Liver (tissue), 9 donors: ENCODE data around the gene DCX. TPM values are rescaled to one million over a fixed set of nuclear protein-coding genes. Genes with fewer than 3 reads are reported as not detected.

Experiments
- DNase-seq: peaks from one replicate; pipeline ENCODE4 v3.0.0-alpha.2; 2017; ENCODE audit warnings: low spot score
- H3K27ac ChIP-seq, 2 donors: one replicate each; pipeline ENCODE4 v1.7.0; 2013; ENCODE audit warnings: inconsistent platforms in 2 of 2, low read length in 2 of 2, control low read depth in 1 of 2, low read depth in 1 of 2, mild to moderate bottlenecking in 1 of 2
- H3K27me3 ChIP-seq, 4 donors: one replicate each; pipeline versions ENCODE4 v1.6.1 to v1.7.0; 2013; ENCODE audit warnings: low read length in 3 of 4, inconsistent platforms in 1 of 4, mild to moderate bottlenecking in 1 of 4, moderate library complexity in 1 of 4; ENCODE audit not compliant: control insufficient read depth in 4 of 4, insufficient read depth in 4 of 4
- H3K36me3 ChIP-seq, 4 donors: one replicate each; pipeline versions ENCODE4 v1.6.1 to v1.7.0; 2013; ENCODE audit warnings: low read length in 3 of 4, mild to moderate bottlenecking in 3 of 4, low read depth in 1 of 4, moderate library complexity in 1 of 4; ENCODE audit not compliant: control insufficient read depth in 4 of 4, insufficient read depth in 3 of 4
- H3K4me1 ChIP-seq, 4 donors: one replicate each; pipeline versions ENCODE4 v1.6.1 to v1.7.0; 2013; ENCODE audit warnings: low read length in 3 of 4, mild to moderate bottlenecking in 3 of 4, moderate library complexity in 1 of 4; ENCODE audit not compliant: control insufficient read depth in 4 of 4, insufficient read depth in 4 of 4
- H3K4me3 ChIP-seq, 3 donors: one replicate each; pipeline versions ENCODE4 v1.6.1 to v1.7.0; 2013; ENCODE audit warnings: low read length in 3 of 3, control low read depth in 1 of 3, low read depth in 1 of 3, mild to moderate bottlenecking in 1 of 3
- H3K9ac ChIP-seq, 2 donors: one replicate each; pipeline ENCODE4 v1.7.0; 2013; ENCODE audit warnings: low read length in 2 of 2, mild to moderate bottlenecking in 2 of 2, moderate library complexity in 2 of 2, control low read depth in 1 of 2, low read depth in 1 of 2
- H3K9me3 ChIP-seq, 4 donors: one replicate each; pipeline versions ENCODE4 v1.6.1 to v1.7.0; 2013; ENCODE audit warnings: low read length in 3 of 4; ENCODE audit not compliant: control insufficient read depth in 4 of 4
- EGR1 ChIP-seq, 2 donors: IDR thresholded peaks; 2 replicates each; pipeline ENCODE4 v1.6.1; 2016 to 2018; ENCODE audit warnings: antibody characterized with exemption in 2 of 2, low read depth in 2 of 2
- FOXA1 ChIP-seq: IDR thresholded peaks from 2 replicates; pipeline ENCODE4 v1.6.1; 2016; ENCODE audit warnings: antibody characterized with exemption
- GABPA ChIP-seq, 2 donors: IDR thresholded peaks in 1 of 2; conservative IDR thresholded peaks in 1 of 2; 2 replicates each; pipeline ENCODE4 v1.6.1; 2016; ENCODE audit warnings: antibody characterized with exemption in 2 of 2, mild to moderate bottlenecking in 1 of 2, moderate library complexity in 1 of 2
- HNF4A ChIP-seq, 2 donors: conservative IDR thresholded peaks; 2 replicates each; pipeline ENCODE4 v1.6.1; 2016; ENCODE audit warnings: antibody characterized with exemption in 2 of 2, mild to moderate bottlenecking in 2 of 2
- HNF4G ChIP-seq: IDR thresholded peaks from 2 replicates; pipeline ENCODE4 v1.6.1; 2016; ENCODE audit warnings: antibody characterized with exemption
- JUND ChIP-seq, 2 donors: IDR thresholded peaks; 2 replicates each; pipeline ENCODE4 v1.6.1; 2016; ENCODE audit warnings: antibody characterized with exemption in 2 of 2
- RAD21 ChIP-seq, 2 donors: IDR thresholded peaks; 2 replicates each; pipeline ENCODE4 v1.6.1; 2016; ENCODE audit warnings: antibody characterized with exemption in 2 of 2, mild to moderate bottlenecking in 2 of 2
- RXRA ChIP-seq, 2 donors: IDR thresholded peaks; 2 replicates each; pipeline ENCODE4 v1.6.1; 2017 to 2018; ENCODE audit warnings: antibody characterized with exemption in 2 of 2, mild to moderate bottlenecking in 1 of 2
- SP1 ChIP-seq: IDR thresholded peaks from 2 replicates; pipeline ENCODE4 v1.6.1; 2018; ENCODE audit warnings: antibody characterized with exemption, mild to moderate bottlenecking
- TAF1 ChIP-seq: conservative IDR thresholded peaks from 2 replicates; pipeline ENCODE4 v1.6.1; 2016; ENCODE audit warnings: antibody characterized with exemption, mild to moderate bottlenecking
- YY1 ChIP-seq: IDR thresholded peaks from 2 replicates; pipeline ENCODE4 v1.6.1; 2016; ENCODE audit warnings: antibody characterized with exemption, mild to moderate bottlenecking
- WGBS: extraction: QIAGEN DNeasy Blood & Tissue Kit; methylation state at CpG from one replicate; pipeline ENCODE4 v1.1.7; 2013; 5-methylcytosine and 5-hydroxymethylcytosine counted together
- polyA plus RNA-seq, 2 donors: library from polyadenylated mRNA; stranded (reverse) in 1 of 2; unstranded in 1 of 2; fragments of 200-250 nt in 1 of 2; fragments of >200 nt in 1 of 2; fragmentation: Nextera tagmentation in 1 of 2; extraction: Ambion mirVana in 1 of 2; gene quantifications; one replicate each; pipeline versions ENCODE4 v1.2.1 to v1.2.3, GENCODE V29; 2013 to 2015
- total RNA-seq, 2 donors: library from RNA; depleted of rRNA; stranded (reverse); fragments of >200 nt; gene quantifications; one replicate each; pipeline ENCODE4 v1.2.3, GENCODE V29; 2014
- TF ChIP-seq, protein P1 (sequence below): IDR thresholded peaks from 2 replicates; pipeline ENCODE4 v1.6.1; 2016; ENCODE audit warnings: antibody characterized with exemption
- TF ChIP-seq, protein P2 (sequence below): IDR thresholded peaks from 2 replicates; pipeline ENCODE4 v1.6.1; 2016; ENCODE audit warnings: antibody characterized with exemption
- TF ChIP-seq, protein P3 (sequence below): IDR thresholded peaks from 2 replicates; pipeline ENCODE4 v1.6.1; 2016; ENCODE audit warnings: antibody characterized with exemption
- donor health status: healthy.
- donor health status: healthy.
- donor health status: healthy.
- donor health status: healthy.
- donor health status: healthy.

The DCX gene
- total and polyA plus RNA-seq, 4 donors, result 0.01 TPM; not detected in 3

DNA sequence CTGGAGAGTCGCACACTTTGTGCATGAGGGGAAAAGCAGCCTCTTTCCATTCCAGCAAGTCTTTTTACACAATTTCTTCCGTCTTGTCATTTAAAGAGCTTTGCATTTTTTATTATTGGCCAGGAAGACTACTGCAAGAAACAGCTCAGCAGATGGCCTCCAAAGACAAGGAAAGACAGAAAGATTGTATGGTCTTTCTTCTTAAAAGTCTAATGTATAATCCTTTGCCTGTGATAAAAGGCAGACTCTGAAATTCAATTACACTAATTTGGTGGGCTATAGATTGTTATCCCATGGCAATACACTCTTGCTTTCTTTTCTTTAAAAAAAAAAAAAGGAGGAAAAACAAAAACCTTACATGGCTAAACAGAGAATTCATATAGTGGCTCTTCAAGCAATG lies 147.6 kb downstream of the DCX start:
- Histone ChIP-seq H3K27ac (no peak overlapping the region), H3K27me3 (peaks cover 0 to 4% (median 0%) of the 10 kb centered on the region in 4 donors), H3K9ac (no peak overlapping the region), H3K4me1 (no peaks in the 10 kb centered on the region), H3K9me3 (no peaks in the 10 kb centered on the region), H3K4me3 (no peak overlapping the region), H3K36me3 (no peaks in the 10 kb centered on the region)
- no peak for DNase-seq
- no peak for TF ChIP-seq GABPA (IDR thresholded peaks at IDR 0.05 in 1 of 2, conservative IDR thresholded peaks at IDR 0.05 in 1 of 2)
- TF ChIP-seq RAD21 (IDR thresholded peaks at IDR 0.05), result peak in 1 of 2 donors; percentile 33
- WGBS, result 71% methylated on average over 2 of the region's 2 CpGs

DNA sequence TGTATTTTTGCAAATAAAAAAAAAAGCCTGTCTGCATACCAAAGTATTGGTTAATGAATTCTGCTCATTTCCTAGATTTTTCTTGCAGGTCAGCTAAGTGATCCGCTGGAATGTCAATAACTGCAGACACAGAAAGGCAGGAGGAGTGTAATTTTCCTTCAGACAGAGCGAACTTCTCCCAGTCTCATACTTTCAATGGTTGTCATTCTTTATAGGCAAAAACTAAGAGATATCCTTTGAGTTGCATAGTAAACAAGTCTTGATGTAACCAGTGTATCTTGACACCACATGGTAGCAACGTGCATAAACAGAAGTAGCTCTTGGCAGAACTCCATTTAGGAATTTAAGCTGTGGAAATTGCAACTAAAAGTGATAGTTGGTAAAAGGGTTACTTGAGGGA lies 149.9 kb downstream of the DCX start:
- Histone ChIP-seq H3K27ac (no peak overlapping the region), H3K4me1 (no peaks in the 10 kb centered on the region), H3K4me3 (no peak overlapping the region), H3K36me3 (no peaks in the 10 kb centered on the region), H3K27me3 (peaks cover 0 to 4% (median 0%) of the 10 kb centered on the region in 4 donors), H3K9ac (no peak overlapping the region), H3K9me3 (no peaks in the 10 kb centered on the region)
- no peak for DNase-seq
- 62% methylated on average over 3 of the region's 3 CpGs for WGBS
- TF ChIP-seq JUND (IDR thresholded peaks at IDR 0.05) (no peak), SP1 (no peak), HNF4A (conservative IDR thresholded peaks at IDR 0.05) (no peak), RXRA (IDR thresholded peaks at IDR 0.05) (no peak), FOXA1 (no peak), EGR1 (IDR thresholded peaks at IDR 0.05; ENCODE audit: low read depth in 2 of 2) (no peak), GABPA (IDR thresholded peaks at IDR 0.05 in 1 of 2, conservative IDR thresholded peaks at IDR 0.05 in 1 of 2) (no peak)
- TF ChIP-seq, protein P1, sequence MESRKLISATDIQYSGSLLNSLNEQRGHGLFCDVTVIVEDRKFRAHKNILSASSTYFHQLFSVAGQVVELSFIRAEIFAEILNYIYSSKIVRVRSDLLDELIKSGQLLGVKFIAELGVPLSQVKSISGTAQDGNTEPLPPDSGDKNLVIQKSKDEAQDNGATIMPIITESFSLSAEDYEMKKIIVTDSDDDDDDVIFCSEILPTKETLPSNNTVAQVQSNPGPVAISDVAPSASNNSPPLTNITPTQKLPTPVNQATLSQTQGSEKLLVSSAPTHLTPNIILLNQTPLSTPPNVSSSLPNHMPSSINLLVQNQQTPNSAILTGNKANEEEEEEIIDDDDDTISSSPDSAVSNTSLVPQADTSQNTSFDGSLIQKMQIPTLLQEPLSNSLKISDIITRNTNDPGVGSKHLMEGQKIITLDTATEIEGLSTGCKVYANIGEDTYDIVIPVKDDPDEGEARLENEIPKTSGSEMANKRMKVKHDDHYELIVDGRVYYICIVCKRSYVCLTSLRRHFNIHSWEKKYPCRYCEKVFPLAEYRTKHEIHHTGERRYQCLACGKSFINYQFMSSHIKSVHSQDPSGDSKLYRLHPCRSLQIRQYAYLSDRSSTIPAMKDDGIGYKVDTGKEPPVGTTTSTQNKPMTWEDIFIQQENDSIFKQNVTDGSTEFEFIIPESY, result no peak
- TF ChIP-seq, protein P2, sequence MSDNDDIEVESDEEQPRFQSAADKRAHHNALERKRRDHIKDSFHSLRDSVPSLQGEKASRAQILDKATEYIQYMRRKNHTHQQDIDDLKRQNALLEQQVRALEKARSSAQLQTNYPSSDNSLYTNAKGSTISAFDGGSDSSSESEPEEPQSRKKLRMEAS, result no peak

DNA sequence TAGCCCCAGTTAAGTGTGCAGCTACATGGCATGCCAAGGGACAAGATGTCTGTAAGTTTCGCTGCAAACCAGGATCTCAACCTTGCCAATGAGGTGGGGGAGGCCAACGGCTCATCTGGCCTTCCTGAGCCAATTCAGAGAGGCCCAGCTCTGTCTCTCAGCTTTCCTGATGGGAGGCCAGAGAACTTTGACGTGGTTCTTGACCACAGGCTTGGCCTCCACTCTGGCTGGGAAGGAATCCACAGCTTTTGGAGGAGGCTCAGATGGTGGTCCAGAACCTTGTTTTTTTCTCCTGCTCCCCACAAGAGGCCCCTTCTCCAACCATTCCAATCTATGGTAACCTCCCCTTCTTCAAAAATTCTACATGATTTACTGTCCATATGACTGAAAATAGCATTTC lies 151.5 kb downstream of the DCX start:
- Histone ChIP-seq H3K4me1 (no peaks in the 10 kb centered on the region), H3K9me3 (no peaks in the 10 kb centered on the region), H3K27ac (no peak overlapping the region), H3K36me3 (no peaks in the 10 kb centered on the region), H3K4me3 (no peak overlapping the region), H3K27me3 (peaks cover 0 to 4% (median 0%) of the 10 kb centered on the region in 4 donors), H3K9ac (no peak overlapping the region)
- DNase-seq, result no peak
- 86% methylated on average over 3 of the region's 3 CpGs for WGBS
- TF ChIP-seq FOXA1, result no peak
- no peak for TF ChIP-seq JUND (IDR thresholded peaks at IDR 0.05)
- TF ChIP-seq, protein P3, sequence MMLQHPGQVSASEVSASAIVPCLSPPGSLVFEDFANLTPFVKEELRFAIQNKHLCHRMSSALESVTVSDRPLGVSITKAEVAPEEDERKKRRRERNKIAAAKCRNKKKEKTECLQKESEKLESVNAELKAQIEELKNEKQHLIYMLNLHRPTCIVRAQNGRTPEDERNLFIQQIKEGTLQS, result no peak
- TF ChIP-seq, protein P2, result no peak
- TF ChIP-seq TAF1, result no peak
- TF ChIP-seq RAD21 (IDR thresholded peaks at IDR 0.05), result no peak
- no peak for TF ChIP-seq RXRA (IDR thresholded peaks at IDR 0.05)
- no peak for TF ChIP-seq SP1
- TF ChIP-seq HNF4G, result no peak
- no peak for TF ChIP-seq YY1
